HG03558 (cell line): ENCODE data around the gene MLH3.
"Not testable (repeated sequence)": the region's sequence is repeated elsewhere in the genome, so short reads cannot be mapped to it uniquely, and the experiment has no call there.

ENCODE experiments used
- ATAC-seq: cut with Tn5 transposase; IDR thresholded peaks from one replicate; pipeline ENCODE4 v1.9.1; 2021; ENCODE audit warnings: moderate number of reproducible peaks; ENCODE audit not compliant: unreplicated experiment; ENCODE audit errors: extremely low read depth

The MLH3 gene

GRCh38 chr14:75067765-75068164 is 16.5 kb upstream of the MLH3 start:
- not testable (repeated sequence) for ATAC-seq

- no peak for ATAC-seq
Observed at GRCh38 chr14:75067212-75067611, 15.9 kb upstream of the MLH3 start.

GRCh38 chr14:75066691-75067090 is 15.4 kb upstream of the MLH3 start:
- no peak for ATAC-seq

GRCh38 chr14:75064205-75064567 is 12.9 kb upstream of the MLH3 start:
- ATAC-seq = no peak

- peak; percentile 79 for ATAC-seq
Observed at GRCh38 chr14:75063491-75064204, 12.4 kb upstream of the MLH3 start, which contains the start of gene ACYP1. Gene ACYP1, minus strand, starts transcription at chr14:75064024. Its CDS starts 471 bp downstream, at chr14:75063553.

GRCh38 chr14:75063013-75063412 is 11.7 kb upstream of the MLH3 start:
- no peak for ATAC-seq

GRCh38 chr14:75060420-75060819 is 9.2 kb upstream of the MLH3 start:
- ATAC-seq = no peak

GRCh38 chr14:75059642-75060041 is 8.4 kb upstream of the MLH3 start:
- no peak for ATAC-seq

GRCh38 chr14:75054421-75054820 is 3.2 kb upstream of the MLH3 start:
- no peak for ATAC-seq

GRCh38 chr14:75053396-75054291 is 2.4 kb upstream of the MLH3 start:
- no peak for ATAC-seq

GRCh38 chr14:75051556-75051899 is 261 bp upstream of the MLH3 start:
- no peak for ATAC-seq

- no peak for ATAC-seq
Observed at GRCh38 chr14:75049731-75050201, 1.5 kb downstream of the MLH3 start.

GRCh38 chr14:75049136-75049535 is 2.1 kb downstream of the MLH3 start:
- no peak for ATAC-seq

- no peak for ATAC-seq
Observed at GRCh38 chr14:75048101-75048500, 3.2 kb downstream of the MLH3 start.

- ATAC-seq = no peak
Observed at GRCh38 chr14:75047506-75047905, 3.8 kb downstream of the MLH3 start.

- no peak for ATAC-seq
Observed at GRCh38 chr14:75046899-75047298, 4.4 kb downstream of the MLH3 start.

- ATAC-seq = no peak
Observed at GRCh38 chr14:75046275-75046674, 5.0 kb downstream of the MLH3 start.

GRCh38 chr14:75044752-75045151 is 6.5 kb downstream of the MLH3 start:
- ATAC-seq = no peak

- ATAC-seq = no peak
Observed at GRCh38 chr14:75044322-75044721, 6.9 kb downstream of the MLH3 start.

GRCh38 chr14:75042035-75042434 is 9.2 kb downstream of the MLH3 start:
- no peak for ATAC-seq

- no peak for ATAC-seq
Observed at GRCh38 chr14:75041613-75042012, 9.7 kb downstream of the MLH3 start.
